ENCODE measurements around the gene SLC2A13.

Gene SLC2A13

GRCh38 chr12:39807043-39807442, 298.8 kb downstream of the SLC2A13 start:
- H3K4me3 ChIP-seq (ENCODE audit: low read depth, low read length): no peak overlapping the region
- TF ChIP-seq POLR2A (IDR thresholded peaks at IDR 0.05; ENCODE audit: extremely low read depth, insufficient read length): no peak
- TF ChIP-seq CTCF (IDR thresholded peaks at IDR 0.05; ENCODE audit: low read depth, low read length): peak; percentile 44
- DNase-seq (ENCODE audit: low read depth): peak; percentile 51

- TF ChIP-seq POLR2A (IDR thresholded peaks at IDR 0.05; ENCODE audit: extremely low read depth, insufficient read length) (no peak), CTCF (IDR thresholded peaks at IDR 0.05; ENCODE audit: low read depth, low read length) (no peak), MYC (IDR thresholded peaks at IDR 0.05; ENCODE audit: low read depth, low read length) (no peak), MAX (IDR thresholded peaks at IDR 0.05; ENCODE audit: low read depth, low read length) (no peak)
These were observed 300.2 kb downstream of the SLC2A13 start for GRCh38 chr12:39805651-39806050.

GRCh38 chr12:39804898-39805297, 301.0 kb downstream of the SLC2A13 start:
- no peak for TF ChIP-seq MAX (IDR thresholded peaks at IDR 0.05; ENCODE audit: low read depth, low read length)
- TF ChIP-seq POLR2A (IDR thresholded peaks at IDR 0.05; ENCODE audit: extremely low read depth, insufficient read length): no peak
- TF ChIP-seq MYC (IDR thresholded peaks at IDR 0.05; ENCODE audit: low read depth, low read length): no peak
- TF ChIP-seq CTCF (IDR thresholded peaks at IDR 0.05; ENCODE audit: low read depth, low read length): no peak

More at GRCh38 chr12:39805651-39806050, 300.2 kb downstream of the SLC2A13 start:
- DNase-seq (ENCODE audit: low read depth): no peak
- no peak overlapping the region for H3K4me3 ChIP-seq (ENCODE audit: low read depth, low read length)

GRCh38 chr12:39804479-39804878, 301.4 kb downstream of the SLC2A13 start:
- DNase-seq (ENCODE audit: low read depth): no peak

More at GRCh38 chr12:39804898-39805297, 301.0 kb downstream of the SLC2A13 start:
- no peak for DNase-seq (ENCODE audit: low read depth)
- H3K4me3 ChIP-seq (ENCODE audit: low read depth, low read length): no peak overlapping the region

GRCh38 chr12:39803151-39803550, 302.7 kb downstream of the SLC2A13 start:
- no peak for TF ChIP-seq POLR2A (IDR thresholded peaks at IDR 0.05; ENCODE audit: extremely low read depth, insufficient read length)
- no peak for TF ChIP-seq CTCF (IDR thresholded peaks at IDR 0.05; ENCODE audit: low read depth, low read length)
- TF ChIP-seq MAX (IDR thresholded peaks at IDR 0.05; ENCODE audit: low read depth, low read length): no peak
- no peak for TF ChIP-seq MYC (IDR thresholded peaks at IDR 0.05; ENCODE audit: low read depth, low read length)
- DNase-seq (ENCODE audit: low read depth): no peak
- H3K4me3 ChIP-seq (ENCODE audit: low read depth, low read length): no peak overlapping the region

More at GRCh38 chr12:39804479-39804878, 301.4 kb downstream of the SLC2A13 start:
- no peak overlapping the region for H3K4me3 ChIP-seq (ENCODE audit: low read depth, low read length)
- TF ChIP-seq MYC (IDR thresholded peaks at IDR 0.05; ENCODE audit: low read depth, low read length) (no peak), MAX (IDR thresholded peaks at IDR 0.05; ENCODE audit: low read depth, low read length) (no peak), CTCF (IDR thresholded peaks at IDR 0.05; ENCODE audit: low read depth, low read length) (no peak), POLR2A (IDR thresholded peaks at IDR 0.05; ENCODE audit: extremely low read depth, insufficient read length) (no peak)

GRCh38 chr12:39798977-39799376, 306.9 kb downstream of the SLC2A13 start:
- TF ChIP-seq MAX (IDR thresholded peaks at IDR 0.05; ENCODE audit: low read depth, low read length) (no peak), MYC (IDR thresholded peaks at IDR 0.05; ENCODE audit: low read depth, low read length) (no peak), POLR2A (IDR thresholded peaks at IDR 0.05; ENCODE audit: extremely low read depth, insufficient read length) (no peak), CTCF (IDR thresholded peaks at IDR 0.05; ENCODE audit: low read depth, low read length) (no peak)
- H3K4me3 ChIP-seq (ENCODE audit: low read depth, low read length): no peak overlapping the region
- DNase-seq (ENCODE audit: low read depth): no peak

Data from NB4 (cell line).